ENCODE data around the gene CCDC85C. TPM values are rescaled to one million over a fixed set of nuclear protein-coding genes. Genes with fewer than 3 reads are reported as not detected.

Gene CCDC85C
- total and polyA plus RNA-seq, 2 of the 8 experiments (the other 6 are each of a cell fraction or from before 2014, with no cell fraction given), result 16.8 to 35.8 TPM

GRCh38 chr14:99596772-99597171, 7.2 kb downstream of the CCDC85C start (continued):
- TF ChIP-seq SIN3A (conservative IDR thresholded peaks at IDR 0.05 in 1 of 2, IDR thresholded peaks at IDR 0.05 in 1 of 2; ENCODE audit: low read depth in 1 of 2, low read length in 2 of 2) (no peak), TAF7 (optimal IDR thresholded peaks at IDR 0.05; ENCODE audit: borderline replicate concordance, low read depth, low read length) (no peak), CTCF (IDR thresholded peaks at IDR 0.05; ENCODE audit: control extremely low read depth in 1 of 3, insufficient read depth in 1 of 3, low read depth in 1 of 3, low read length in 3 of 3) (no peak), E2F6 (IDR thresholded peaks at IDR 0.05) (no peak)

All from H1 (cell line).